AG08396 (cell line): ENCODE measurements around the gene RALB.
"Not testable (repeated sequence)": the region's sequence is repeated elsewhere in the genome, so short reads cannot be mapped to it uniquely, and the experiment has no call there.

Source experiments
- DNase-seq: peaks from one replicate; pipeline ENCODE4 v3.0.0; 2012; ENCODE audit warnings: low spot score, mixed read lengths

The RALB gene

DNA sequence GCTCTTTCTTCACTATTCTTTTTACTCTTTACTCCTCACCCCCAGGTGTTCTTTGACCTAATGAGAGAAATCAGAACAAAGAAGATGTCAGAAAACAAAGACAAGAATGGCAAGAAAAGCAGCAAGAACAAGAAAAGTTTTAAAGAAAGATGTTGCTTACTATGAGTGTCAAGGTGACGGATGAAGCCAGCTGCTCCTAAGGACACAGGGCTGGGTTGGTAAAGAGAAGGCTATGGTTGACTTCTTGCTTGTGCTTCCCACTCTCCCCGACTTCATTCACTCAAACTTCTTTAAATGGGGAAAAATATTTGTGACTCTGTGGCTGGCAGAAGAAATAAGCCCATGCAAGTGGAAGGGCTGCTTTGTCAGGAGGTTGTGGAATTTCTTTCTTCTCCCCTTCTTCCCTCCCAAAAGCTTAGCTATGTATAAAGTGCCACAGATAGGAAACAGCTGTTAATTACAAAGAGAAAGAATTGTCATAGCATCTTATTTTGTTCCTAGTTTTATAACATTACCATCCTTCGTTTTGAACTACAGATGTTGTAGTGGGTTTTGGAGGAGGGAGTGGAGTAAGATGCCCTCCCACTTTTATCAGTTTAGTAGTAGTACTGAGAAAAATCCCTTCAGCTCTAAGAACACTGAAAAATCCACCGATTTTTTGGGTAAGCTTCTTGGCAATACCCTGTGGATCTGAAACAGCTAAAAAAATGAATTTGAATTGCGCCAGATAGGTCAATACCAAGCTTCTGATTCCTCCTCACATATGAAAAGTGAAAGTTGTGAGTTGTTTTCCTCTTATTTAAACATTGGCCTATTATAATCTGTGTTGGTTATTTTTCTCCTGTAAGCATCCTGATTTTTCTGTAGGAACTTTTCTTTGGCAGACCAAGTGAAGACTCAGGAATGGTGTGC lies 40.7 kb downstream of the RALB start:
- DNase-seq: no peak

DNA sequence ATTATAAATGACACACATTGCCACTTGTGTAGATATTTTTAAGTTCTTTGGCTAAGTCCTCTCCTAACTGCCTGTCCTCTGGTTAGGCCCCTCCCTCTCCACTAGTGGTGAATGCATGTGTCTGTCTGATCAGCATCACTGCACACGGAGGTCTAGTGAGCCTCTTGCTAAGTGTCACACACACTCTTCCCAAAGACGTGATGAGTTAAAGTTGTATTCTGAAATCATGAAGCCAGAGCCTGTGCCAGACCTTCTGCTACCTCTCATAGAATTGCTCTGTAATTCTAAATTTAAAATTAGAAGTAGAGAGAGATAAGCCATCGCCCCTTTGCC lies 41.3 kb downstream of the RALB start:
- DNase-seq: no peak

DNA sequence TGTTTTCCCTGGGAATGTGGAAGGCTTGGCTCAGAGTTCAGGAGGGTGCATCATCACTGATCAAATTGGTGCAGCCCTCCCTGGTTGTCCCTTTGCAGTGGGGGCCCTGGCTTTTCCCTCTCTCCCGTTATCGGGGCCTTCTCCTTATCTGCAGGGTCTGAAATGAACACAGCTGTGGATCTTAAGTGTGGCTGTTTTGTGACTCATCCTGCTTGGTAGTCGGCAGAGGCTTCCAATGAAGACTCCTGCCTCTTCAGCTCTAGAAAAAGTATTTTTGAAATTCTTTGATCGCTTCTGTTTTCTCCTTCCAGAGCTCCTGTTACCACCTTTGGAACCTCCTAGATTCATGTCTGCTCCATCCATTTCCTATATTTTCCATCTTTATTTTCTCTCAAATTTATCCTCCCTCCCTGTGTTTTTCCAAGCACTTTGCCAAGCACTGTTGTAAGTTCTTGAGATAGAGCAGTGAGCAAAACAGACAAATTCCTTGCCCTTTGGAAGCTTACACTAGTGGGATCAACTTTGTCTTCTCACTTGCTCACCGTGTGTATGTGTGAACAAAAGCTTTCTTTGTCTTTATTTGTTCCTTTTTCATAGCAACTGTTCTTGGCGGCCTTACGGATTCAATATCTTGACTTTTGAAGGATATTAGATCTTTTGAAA lies 45.7 kb downstream of the RALB start:
- no peak for DNase-seq

DNA sequence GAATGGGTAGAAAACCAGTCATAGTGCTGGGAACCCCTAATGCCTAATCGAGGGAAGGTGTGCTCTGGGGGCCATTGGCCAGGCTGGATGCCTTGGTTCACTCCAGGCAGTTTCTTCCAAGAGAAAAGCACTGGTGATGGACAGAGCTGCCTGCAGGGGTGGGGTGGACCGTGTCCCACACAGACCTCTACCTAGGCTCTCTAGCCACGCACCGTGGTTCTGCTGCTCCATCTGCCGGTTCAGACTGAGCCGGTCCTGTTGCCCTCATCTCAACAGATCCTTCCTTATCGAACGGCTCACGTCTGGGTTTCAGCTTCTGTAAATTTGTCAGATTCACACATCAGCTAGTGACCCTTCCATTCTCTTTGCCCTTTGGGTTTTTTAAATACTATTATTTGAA lies 46.4 kb downstream of the RALB start:
- no peak for DNase-seq

DNA sequence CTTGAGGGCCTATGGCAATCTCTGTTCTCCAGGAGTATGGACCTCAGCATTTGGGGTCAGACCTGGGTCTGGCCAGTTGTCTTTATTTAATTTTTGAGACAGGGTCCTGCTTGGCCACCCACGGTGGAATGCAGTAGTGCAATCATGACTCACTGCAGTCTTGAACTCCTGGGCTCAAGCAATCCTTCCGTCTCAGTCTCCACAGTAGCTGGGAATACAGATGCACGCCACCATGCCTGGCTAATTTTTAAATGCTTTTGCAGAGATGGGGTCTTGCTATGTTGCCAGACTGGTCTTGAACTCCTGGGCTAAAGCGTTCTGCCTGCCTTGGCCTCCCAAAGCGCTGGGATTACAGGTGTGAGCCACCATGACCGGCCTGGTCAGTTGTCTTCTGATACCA lies 46.9 kb downstream of the RALB start:
- DNase-seq: no peak

DNA sequence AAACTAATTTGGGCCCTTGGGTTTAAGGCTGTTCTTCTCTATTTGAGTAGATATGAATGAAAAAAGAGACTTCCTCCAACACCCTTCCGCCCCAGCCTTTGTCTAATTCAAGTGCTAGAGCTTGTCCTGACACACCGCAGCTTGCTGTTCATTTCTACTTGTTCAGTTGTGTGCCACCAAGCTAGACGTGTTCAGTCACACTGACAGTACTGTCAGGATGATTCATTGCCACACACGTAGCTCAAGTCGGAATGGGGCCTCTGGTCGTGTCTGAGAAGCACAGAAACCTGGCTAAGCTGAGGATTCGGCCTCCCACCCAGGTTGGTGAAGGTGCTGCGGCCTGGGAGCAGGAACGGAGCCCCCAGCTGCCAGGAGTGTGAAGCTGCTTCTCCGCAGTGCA lies 47.7 kb downstream of the RALB start:
- no peak for DNase-seq

DNA sequence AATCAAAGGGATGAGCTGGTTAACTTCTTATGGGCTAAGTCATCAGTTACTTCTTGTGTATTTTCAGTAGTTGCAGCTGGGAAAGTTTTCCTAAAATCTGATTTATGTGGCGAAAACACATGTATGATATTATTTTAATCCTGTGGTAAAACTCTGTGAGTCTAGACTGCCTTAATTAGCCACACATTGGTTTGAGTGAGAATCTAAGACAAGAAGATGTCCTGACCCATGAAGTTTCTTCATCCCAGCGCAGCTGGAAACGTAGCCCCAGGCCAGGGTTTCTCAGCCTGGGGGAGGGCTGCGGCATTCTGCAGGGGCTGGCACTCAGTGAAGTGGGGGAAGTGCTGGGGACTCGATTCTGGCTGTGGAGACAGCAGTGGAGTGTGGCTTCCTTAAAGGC lies 48.6 kb downstream of the RALB start:
- no peak for DNase-seq

DNA sequence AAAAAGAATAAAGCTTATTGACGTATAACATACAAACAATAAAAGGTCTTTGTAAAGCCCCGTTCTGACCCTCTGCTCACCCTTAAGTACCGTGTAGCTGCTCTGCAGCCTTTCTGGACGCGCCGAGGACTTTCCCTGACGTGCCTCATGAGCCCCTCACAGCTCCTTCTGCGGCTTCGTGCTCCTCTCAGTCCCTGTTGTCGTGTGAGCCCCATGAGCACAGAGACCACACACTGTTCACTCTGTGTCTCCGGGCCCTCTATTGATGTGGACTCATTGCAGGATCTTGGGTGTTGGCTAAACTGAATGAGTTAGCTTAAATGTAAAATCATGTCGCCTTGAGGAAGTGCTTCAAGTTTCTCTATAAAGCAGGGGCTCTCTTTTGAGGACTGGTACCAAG lies 49.6 kb downstream of the RALB start:
- no peak for DNase-seq

DNA sequence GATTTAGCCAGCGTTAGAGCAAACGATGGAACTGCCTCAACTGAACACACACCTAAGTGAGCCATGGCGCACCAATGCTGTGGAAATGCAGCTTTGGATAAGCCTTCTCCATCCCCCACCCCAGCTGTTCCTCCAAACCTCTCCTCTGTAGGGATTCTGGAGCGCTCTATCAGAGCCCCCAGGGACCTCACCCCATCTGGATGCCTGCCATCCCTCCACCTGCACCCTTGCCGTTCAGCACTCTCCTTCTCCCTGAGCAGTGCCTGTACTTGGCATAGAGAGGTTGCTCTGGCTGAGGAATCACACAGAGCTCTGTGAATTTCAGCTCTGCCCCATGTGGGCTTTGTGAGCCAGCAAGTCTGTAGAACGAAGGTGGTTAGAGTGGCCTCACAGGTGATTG lies 50.5 kb downstream of the RALB start:
- no peak for DNase-seq

DNA sequence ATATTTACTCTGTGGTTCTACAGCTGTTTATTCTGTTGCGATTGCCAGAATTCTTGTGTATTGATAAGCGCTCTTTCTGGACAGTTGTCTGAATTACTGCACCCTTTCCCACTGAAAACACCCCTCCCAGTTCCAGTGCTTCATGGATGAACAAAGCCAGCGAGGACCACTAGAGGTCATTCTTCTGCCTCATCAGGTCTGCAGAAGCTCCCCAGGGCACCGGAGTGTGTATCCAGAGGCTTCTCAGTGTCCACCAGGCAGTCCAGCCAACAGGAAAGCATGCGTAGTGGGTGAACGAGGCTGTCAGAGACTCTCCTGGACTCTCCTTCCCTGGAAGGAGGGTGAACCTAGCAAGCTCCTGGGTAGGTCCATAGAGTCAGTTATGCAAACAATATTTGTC lies 52.6 kb downstream of the RALB start:
- no peak for DNase-seq

DNA sequence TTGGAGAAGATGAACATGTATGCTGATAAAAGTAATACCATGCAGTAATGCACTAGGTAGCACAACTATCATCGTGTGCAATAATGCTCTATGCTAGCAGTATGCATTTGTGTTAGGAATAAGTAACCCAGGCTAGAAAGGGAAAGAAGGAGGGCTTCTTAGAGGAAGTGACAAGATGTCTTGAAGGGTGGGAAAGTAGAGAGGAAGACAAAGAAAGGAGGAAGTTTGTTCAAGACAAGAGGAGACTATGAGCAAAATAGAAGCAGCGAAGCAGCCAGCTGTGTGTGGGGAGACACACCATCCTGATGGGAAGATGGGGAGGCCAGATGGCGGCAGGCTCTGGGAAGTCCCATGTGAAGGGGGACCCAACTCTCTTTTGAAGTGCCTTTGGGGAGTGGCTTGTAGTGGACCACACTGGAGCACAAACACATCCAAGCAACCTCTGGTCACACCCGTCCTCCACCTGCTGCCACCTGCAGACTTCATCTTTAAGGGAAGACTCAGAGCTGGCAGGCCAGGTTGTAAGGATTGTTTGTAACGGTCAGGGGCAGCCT lies 53.4 kb downstream of the RALB start:
- no peak for DNase-seq

DNA sequence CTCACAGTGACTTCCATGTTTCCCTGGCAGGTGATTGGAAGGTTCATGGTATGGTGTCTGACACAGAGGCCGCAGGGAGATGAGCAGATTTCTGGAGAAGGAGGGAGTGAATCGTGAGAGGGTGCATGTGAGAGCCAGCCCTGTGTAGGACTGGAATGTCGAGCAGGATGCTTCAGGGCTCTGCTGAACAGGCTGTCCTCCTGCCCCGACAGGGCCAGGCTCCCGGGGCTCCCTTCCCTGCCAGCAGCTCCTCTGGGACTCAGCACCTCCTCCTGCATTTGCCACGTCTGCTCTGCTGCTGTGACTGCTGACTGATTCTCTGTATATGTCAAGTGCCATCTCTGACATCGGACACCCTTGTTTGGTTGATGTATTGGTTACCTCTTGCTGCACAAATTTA lies 54.8 kb downstream of the RALB start:
- no peak for DNase-seq

DNA sequence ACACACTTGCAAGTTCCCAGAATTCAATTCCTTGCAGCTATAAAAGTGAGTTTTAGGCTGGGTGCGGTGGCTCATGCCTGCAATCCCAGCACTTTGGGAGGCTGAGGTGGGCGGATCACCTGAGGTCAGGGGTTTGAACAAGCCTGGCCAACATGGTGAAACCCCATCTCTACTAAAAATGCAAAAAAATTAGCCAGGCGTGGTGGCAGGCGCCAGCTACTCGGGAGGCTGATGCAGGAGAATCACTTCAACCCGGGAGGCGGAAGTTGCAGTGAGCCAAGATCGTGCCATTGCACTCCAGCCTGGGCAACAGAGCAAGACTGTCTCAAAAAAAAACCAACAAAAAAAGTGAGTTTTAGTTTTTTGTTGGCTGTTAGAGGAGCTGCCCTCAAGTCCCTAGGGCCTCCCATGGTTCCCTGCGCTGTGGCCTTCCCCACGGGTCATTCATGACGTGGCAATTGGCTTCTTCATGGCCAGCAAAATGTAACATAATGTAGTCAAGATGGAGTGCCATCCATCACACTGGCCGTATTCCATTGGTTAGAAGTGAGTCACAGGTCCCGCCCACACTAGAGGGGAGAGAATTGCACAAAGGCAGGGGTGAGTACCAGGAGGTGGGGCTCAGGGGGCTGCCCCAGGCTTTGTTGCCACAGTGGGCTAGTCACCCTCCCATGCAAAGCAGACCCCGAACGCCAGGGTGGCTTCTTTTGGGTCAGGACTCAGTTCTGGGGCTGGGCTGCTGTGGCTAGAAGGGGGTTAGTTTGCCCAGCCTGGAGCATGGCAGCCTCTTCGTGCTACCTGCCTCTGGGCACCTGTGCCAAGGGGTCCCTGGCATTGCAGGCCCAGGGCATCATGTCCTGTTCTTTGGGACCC lies 55.6 kb downstream of the RALB start:
- DNase-seq: no peak

DNA sequence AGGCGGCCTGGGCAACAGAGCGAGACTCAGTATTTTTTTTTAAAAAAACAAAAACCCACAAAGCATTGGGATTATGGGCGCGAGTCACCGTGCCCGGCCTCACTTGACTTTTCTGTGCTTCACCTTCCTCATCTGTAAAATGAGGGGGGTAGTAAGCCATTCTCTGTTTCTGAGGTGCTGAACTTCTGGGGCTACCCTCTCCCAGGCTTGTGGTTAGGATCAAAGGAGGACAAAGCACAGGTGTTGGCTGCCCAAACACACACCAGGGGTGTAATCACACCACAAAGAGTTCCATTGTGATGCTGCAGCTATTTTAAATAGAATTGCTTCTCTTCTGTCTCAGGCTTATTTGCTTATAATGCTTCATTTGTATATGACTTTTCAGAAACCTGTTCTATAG lies 57.5 kb downstream of the RALB start:
- no peak for DNase-seq

DNA sequence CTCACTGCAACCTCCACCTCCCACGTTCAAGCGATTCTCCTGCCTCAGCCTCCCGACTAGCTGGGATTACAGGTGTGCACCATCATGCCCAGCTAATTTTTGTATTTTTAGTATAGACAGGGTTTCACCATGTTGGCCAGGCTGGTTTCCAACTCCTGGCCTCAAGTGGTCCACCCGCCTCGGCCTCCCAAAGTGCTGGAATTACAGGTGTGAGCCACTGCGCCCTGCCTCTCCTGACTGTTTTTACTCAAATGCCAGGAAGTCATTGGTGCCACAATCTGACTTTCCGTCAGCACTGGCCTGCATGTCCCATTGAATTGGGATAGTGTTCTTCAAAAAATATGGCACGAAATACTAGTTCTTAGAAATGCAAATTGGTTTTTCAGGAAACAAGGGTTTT lies 58.2 kb downstream of the RALB start:
- not testable (repeated sequence) for DNase-seq

DNA sequence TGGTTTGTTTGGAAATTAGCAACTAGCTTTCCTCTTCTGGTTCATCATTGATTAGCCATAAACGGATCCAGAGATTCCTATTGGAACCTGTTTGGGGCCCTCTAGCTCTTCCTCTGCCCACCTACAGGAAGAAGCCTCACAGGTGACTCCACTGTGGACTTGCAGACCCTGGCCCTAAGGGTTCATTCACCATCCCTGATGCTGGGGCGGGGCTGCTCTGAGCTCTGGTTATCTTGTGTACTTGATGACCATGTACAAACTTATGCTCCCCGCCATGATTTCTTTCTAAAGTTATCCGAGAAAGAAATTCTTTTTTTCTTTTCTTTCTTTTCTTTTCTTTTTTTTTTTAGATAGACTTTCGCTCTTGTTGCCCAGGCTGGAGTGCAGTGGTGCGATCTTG lies 59.4 kb downstream of the RALB start:
- DNase-seq: no peak

DNA sequence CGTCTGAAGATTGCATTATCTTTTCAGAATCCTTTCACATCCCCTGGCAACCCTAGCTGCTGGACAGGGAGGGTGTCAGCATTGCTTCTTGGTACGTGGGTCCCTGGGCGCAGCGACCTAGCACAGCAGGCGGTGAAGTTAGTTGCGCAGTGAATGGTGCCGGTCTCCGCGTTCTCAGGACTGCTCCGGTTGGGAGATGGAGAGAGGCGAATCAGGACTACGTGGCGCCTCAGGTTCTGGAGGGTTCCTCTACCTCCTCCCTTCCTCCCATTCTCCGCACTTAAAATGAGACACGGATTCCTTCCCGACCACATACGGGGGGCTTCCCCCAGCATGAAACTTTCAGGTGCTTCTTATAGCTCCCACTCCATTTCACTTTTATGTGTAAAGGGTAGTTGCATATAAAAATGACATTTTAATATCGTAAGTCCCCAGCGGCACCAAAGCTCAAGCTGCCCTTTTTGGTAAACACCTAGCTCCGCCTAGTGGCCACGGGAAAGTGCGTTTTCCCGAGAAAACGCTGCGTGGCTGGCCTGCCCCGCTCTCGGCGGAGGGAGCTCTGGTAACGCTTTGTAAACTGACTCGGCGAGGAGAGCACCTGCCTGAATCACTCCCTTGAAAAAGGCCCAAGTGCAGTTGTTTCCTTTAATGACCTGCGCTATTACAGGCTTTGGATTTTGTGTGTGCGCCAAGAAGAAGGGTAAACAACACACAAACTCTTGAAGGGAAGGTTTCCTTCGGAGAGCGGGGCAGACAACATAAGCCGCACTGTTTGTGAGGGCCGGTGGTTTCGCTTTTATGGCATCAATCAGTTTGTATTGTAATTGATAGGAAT lies 60.4 kb downstream of the RALB start:
- DNase-seq: peak; percentile 83

DNA sequence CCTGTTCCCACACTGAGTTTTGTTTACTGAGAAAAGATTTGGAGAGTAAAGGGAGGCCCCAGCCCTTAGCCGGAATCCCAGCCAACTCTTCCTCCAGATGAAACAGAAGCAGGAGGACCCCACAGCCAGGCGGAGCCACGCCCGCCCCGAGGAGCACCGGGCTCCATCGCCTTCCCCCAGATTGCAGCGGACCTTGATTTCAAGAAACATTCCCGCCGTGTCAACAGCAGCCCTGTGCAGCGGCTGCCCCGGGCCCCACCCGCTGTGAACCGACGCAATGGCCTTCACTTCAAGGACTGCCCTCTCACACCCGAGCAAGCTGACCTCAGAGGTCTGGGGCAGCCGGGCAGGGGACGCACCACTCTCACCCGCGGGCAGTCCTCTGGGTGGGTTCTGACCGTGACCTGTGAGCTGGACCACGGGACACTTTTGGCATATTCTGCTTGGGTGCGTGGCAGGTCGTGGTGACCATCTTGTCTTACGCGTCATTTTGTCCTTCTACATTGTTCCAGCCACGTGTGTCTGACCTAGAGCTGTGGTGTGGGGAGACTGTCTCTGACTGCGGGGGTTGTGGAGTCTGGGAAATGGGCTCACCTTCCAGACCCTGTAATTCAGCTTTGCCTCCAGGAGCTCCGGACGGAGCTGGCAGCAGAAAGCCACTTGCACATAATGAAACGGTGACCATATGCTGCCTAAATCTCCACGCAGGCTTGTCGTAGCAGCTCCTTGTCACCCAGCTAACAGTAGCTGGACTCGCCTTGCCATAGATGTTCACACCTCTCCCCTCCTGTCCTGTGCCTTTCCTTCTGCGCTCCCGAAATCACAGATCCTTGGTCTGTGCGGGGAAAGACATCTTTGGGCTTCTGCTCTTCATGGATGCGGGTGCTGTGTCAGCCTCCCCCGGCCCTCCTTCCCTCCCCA lies 61.3 kb downstream of the RALB start:
- no peak for DNase-seq

DNA sequence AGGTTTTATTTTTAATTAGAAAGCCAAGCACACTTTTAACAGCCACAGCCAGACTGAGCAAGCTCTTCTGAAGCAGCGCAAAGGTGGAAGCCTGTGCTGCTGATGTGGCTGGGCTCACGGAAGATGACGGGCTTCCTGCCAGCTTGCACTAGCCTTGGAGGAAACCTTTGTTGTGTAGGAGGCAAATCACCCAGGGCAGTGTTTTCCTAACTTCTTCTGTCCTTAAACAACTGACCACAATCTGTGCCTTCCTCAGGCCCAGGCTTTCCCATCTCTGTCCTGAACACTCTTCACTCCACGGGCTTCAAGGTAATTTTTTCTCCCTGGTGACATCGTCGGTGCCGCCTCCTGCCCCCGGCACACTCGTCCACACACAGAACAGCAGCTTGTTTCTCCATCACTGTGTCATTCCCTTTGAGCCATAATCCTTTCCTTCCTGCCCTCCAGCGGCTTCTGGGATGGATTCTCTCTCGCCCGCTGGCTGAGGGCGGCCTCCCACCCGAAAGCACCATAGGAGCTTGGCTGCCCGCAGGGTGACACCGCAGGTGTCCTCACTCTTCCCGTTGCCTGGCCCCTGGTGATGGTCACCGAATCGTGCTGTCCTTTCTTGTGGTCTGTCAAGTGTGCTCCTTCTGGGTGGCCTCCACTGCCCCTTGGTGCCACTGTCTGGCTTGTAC lies 62.2 kb downstream of the RALB start:
- no peak for DNase-seq
